Activated T-cell treated with anti-CD3 and anti-CD28 coated beads for 4 hours (primary cell): ENCODE data around the gene SSH2.
"Not testable (repeated sequence)": the region's sequence is repeated elsewhere in the genome, so short reads cannot be mapped to it uniquely, and the experiment has no call there.

ENCODE experiments used
- DNase-seq: peaks from one replicate; pipeline ENCODE4 v3.0.0-alpha.2; 2020

Gene SSH2

GRCh38 chr17:29930409-29931010 lies 482 bp upstream of the SSH2 start:
- no peak for DNase-seq

GRCh38 chr17:29929006-29929532 lies 959 bp downstream of the SSH2 start:
- no peak for DNase-seq

- DNase-seq = no peak
Measured at GRCh38 chr17:29927546-29927945, 2.5 kb downstream of the SSH2 start.

- DNase-seq = no peak
Measured at GRCh38 chr17:29924786-29925185, 5.2 kb downstream of the SSH2 start.

- no peak for DNase-seq
Measured at GRCh38 chr17:29918922-29919856, 10.8 kb downstream of the SSH2 start.

GRCh38 chr17:29918016-29918415 lies 12.0 kb downstream of the SSH2 start:
- no peak for DNase-seq

GRCh38 chr17:29914819-29915537 lies 15.1 kb downstream of the SSH2 start:
- no peak for DNase-seq

- no peak for DNase-seq
Measured at GRCh38 chr17:29911641-29912177, 18.3 kb downstream of the SSH2 start.

GRCh38 chr17:29909236-29910003 lies 20.6 kb downstream of the SSH2 start:
- no peak for DNase-seq

GRCh38 chr17:29906969-29907368 lies 23.1 kb downstream of the SSH2 start:
- no peak for DNase-seq

GRCh38 chr17:29905879-29906167 lies 24.2 kb downstream of the SSH2 start:
- DNase-seq = no peak

- DNase-seq = no peak
Measured at GRCh38 chr17:29905086-29905878, 24.7 kb downstream of the SSH2 start.

- DNase-seq = no peak
Measured at GRCh38 chr17:29903471-29903870, 26.6 kb downstream of the SSH2 start.

- not testable (repeated sequence) for DNase-seq
Measured at GRCh38 chr17:29897136-29897535, 32.9 kb downstream of the SSH2 start.

- no peak for DNase-seq
Measured at GRCh38 chr17:29892201-29892600, 37.8 kb downstream of the SSH2 start.

GRCh38 chr17:29891131-29891530 lies 38.9 kb downstream of the SSH2 start:
- DNase-seq = no peak

- DNase-seq = no peak
Measured at GRCh38 chr17:29885031-29885640, 44.9 kb downstream of the SSH2 start.

- DNase-seq = no peak
Measured at GRCh38 chr17:29883497-29883896, 46.5 kb downstream of the SSH2 start.

GRCh38 chr17:29881256-29881655 lies 48.8 kb downstream of the SSH2 start:
- no peak for DNase-seq

GRCh38 chr17:29880031-29880430 lies 50.0 kb downstream of the SSH2 start:
- no peak for DNase-seq

- no peak for DNase-seq
Measured at GRCh38 chr17:29874931-29875596, 55.0 kb downstream of the SSH2 start.
